K562 (cell line): ENCODE data around the gene BCAM. TPM values are rescaled to one million over a fixed set of nuclear protein-coding genes. Genes with fewer than 3 reads are reported as not detected.

Source experiments
- GATAD2B ChIP-seq: fragments of 450-650 bp; IDR thresholded peaks from 2 replicates; pipeline ENCODE4 v1.6.1; 2017; ENCODE audit warnings: mild to moderate bottlenecking, borderline replicate concordance
- ILF3 ChIP-seq: fragments of 450-650 bp; IDR thresholded peaks from 2 replicates; pipeline ENCODE4 v1.6.1; 2018; ENCODE audit warnings: antibody characterized with exemption, mild to moderate bottlenecking, moderate library complexity, borderline replicate concordance
- IRF2 ChIP-seq: sonication (generic); formaldehyde crosslinking; IDR thresholded peaks from 2 replicates; pipeline ENCODE4 v1.8.1; 2022; ENCODE audit warnings: mild to moderate bottlenecking, missing genetic modification reagents
- JUN ChIP-seq, 2 experiments: sonication (generic) in 1 of 2; formaldehyde crosslinking in 1 of 2; IDR thresholded peaks; 2 replicates each; pipeline versions ENCODE4 v1.6.1 to v1.8.0; 2012 to 2022; ENCODE audit warnings: borderline replicate concordance in 2 of 2, mild to moderate bottlenecking in 2 of 2, improper control_type of control experiment in 1 of 2, low read depth in 1 of 2, low read length in 1 of 2, missing genetic modification reagents in 1 of 2
- MEF2A ChIP-seq: IDR thresholded peaks from 2 replicates; pipeline ENCODE4 v1.6.1; 2011; ENCODE audit warnings: low read depth, mild to moderate bottlenecking, low read length, moderate library complexity; ENCODE audit not compliant: control insufficient read depth
- NCOA2 ChIP-seq, 2 experiments: fragments of 450-650 bp; IDR thresholded peaks; 2 replicates each; pipeline ENCODE4 v1.6.1; 2018; ENCODE audit warnings: mild to moderate bottlenecking in 2 of 2, moderate library complexity in 1 of 2; ENCODE audit not compliant: partially characterized antibody in 2 of 2
- POLR2AphosphoS2 ChIP-seq: IDR thresholded peaks from 2 replicates; pipeline ENCODE4 v1.6.1; 2012; ENCODE audit warnings: low read length, improper control_type of control experiment
- SRSF9 ChIP-seq: fragments of 200-400 bp; formaldehyde crosslinking; IDR thresholded peaks from 2 replicates; pipeline ENCODE4 v1.6.1; 2017; ENCODE audit warnings: low read depth, low read length, borderline replicate concordance
- STAG1 ChIP-seq: sonication (generic); formaldehyde crosslinking; IDR thresholded peaks from 2 replicates; pipeline ENCODE4 v1.5.0; 2020; ENCODE audit warnings: missing genetic modification reagents, borderline replicate concordance
- TCFL5 ChIP-seq: fragments of 250-450 bp; sonication (Bioruptor Pico); conservative IDR thresholded peaks from 2 replicates; pipeline ENCODE4 v1.6.1; 2021; ENCODE audit warnings: mild to moderate bottlenecking, moderate library complexity, matching md5 sums
- ZNF184 ChIP-seq: sonication (generic); formaldehyde crosslinking; IDR thresholded peaks from 2 replicates; pipeline ENCODE4 v1.5.0; 2020; ENCODE audit warnings: missing genetic modification reagents
- ZNF695 ChIP-seq: fragments of 450-650 bp; formaldehyde crosslinking; IDR thresholded peaks from 2 replicates; pipeline ENCODE4 v1.4.0; 2020; ENCODE audit warnings: mild to moderate bottlenecking, moderate library complexity
- polyA plus RNA-seq, 8 experiments: library from polyadenylated mRNA; depleted of rRNA in 4 of 8; stranded (reverse) in 5 of 8; unstranded in 3 of 8; fragments of >200 nt; fragmentation: Nextera tagmentation in 2 of 8; fragmentation: Illumina TruSeq in 1 of 8; extraction: Ambion mirVana in 2 of 8; extraction: Trizol in 1 of 8; gene quantifications; 2 replicates each; pipeline versions ENCODE4 v1.2.1 to v1.2.3, GENCODE V29; 2011 to 2014; ENCODE audit warnings: inconsistent platforms in 1 of 8, missing spikeins in 1 of 8
- total RNA-seq, 7 experiments: library from RNA; depleted of rRNA in 6 of 7; stranded (reverse); fragments of >200 nt in 6 of 7; fragmentation: Illumina TruSeq in 2 of 7; extraction: Trizol in 2 of 7; gene quantifications; 2 replicates each; pipeline versions ENCODE4 v1.2.1 to v1.2.3, GENCODE V29; 2011 to 2021; ENCODE audit warnings: low replicate concordance in 1 of 7
- TF ChIP-seq, protein P1 (sequence below): IDR thresholded peaks from 2 replicates; pipeline ENCODE4 v1.6.1; 2012; ENCODE audit warnings: low read depth, low read length, improper control_type of control experiment, borderline replicate concordance
- TF ChIP-seq, protein P2 (sequence below): fragments of 450-650 bp; IDR thresholded peaks from 2 replicates; pipeline ENCODE4 v1.6.1; 2016; ENCODE audit warnings: borderline replicate concordance

Gene BCAM
- total and polyA plus RNA-seq, 9 of the 15 experiments (the other 6 are each of a cell fraction or from before 2014, with no cell fraction given) = 0.07 to 1.3 (median 0.33) TPM; not detected in 2

DNA sequence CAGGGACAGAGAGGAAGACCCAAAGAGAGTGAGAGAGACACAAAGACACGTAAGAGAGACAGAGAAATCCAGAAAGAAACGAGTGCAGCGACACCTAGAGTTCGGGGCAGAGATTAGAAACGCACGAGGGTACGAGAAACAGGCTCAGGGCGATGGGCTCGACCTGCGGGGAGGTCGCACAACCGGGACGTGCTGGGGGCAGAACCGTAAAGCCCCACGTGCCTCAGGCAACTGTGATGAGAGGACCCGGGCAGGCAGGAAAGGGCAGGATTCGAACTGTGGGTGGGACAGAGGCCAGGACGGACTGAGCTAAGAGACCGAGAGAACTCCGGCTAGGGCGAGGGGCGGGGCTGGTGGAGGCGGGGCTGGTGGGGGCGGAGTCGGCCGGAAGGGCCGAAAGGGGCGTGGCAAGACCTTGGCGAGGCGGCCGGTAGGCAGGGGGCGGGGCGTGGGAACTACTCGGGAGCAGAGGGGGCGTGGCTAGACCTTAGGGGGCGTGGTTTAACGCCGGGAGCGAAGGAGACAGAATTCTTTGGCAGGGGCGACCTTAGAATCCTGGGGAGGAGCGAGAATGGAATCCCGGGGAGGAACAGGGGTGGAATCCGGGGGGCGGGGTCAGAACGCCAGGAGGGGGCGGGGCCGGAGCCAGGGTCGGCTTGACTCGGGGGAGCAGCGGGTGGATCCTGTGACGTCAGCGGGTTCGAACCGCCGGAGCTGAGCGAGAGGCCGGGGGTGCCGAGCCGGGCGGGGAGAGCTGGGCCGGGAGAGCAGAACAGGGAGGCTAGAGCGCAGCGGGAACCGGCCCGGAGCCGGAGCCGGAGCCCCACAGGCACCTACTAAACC lies 36.9 kb downstream of the BCAM start, which contains the start of gene NECTIN2 (continued):
- TF ChIP-seq IRF2 (CRISPR knock-in tag) = no peak
- TF ChIP-seq JUN (IDR thresholded peaks at IDR 0.05; ENCODE audit: borderline replicate concordance, low read depth, low read length) = peak; percentile 46; the same call in 1 of the 2 replicates
- TF ChIP-seq JUN (CRISPR knock-in tag; IDR thresholded peaks at IDR 0.05; ENCODE audit: borderline replicate concordance) = no peak
- TF ChIP-seq GATAD2B = no peak
- TF ChIP-seq, protein P1, sequence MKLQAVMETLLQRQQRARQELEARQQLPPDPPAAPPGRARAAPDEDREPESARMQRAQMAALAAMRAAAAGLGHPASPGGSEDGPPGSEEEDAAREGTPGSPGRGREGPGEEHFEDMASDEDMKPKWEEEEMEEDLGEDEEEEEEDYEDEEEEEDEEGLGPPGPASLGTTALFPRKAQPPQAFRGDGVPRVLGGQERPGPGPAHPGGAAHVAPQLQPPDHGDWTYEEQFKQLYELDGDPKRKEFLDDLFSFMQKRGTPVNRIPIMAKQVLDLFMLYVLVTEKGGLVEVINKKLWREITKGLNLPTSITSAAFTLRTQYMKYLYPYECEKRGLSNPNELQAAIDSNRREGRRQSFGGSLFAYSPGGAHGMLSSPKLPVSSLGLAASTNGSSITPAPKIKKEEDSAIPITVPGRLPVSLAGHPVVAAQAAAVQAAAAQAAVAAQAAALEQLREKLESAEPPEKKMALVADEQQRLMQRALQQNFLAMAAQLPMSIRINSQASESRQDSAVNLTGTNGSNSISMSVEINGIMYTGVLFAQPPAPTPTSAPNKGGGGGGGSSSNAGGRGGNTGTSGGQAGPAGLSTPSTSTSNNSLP = no peak
- no peak for TF ChIP-seq NCOA2 (IDR thresholded peaks at IDR 0.05; ENCODE audit: partially characterized antibody in 2 of 2)
- TF ChIP-seq ZNF695 (CRISPR knock-in tag) = no peak
- no peak for TF ChIP-seq SRSF9
- no peak for TF ChIP-seq STAG1
- no peak for TF ChIP-seq MEF2A
- no peak for TF ChIP-seq TCFL5 (CRISPR knock-in tag)
- TF ChIP-seq ILF3 = no peak
- TF ChIP-seq, protein P2, sequence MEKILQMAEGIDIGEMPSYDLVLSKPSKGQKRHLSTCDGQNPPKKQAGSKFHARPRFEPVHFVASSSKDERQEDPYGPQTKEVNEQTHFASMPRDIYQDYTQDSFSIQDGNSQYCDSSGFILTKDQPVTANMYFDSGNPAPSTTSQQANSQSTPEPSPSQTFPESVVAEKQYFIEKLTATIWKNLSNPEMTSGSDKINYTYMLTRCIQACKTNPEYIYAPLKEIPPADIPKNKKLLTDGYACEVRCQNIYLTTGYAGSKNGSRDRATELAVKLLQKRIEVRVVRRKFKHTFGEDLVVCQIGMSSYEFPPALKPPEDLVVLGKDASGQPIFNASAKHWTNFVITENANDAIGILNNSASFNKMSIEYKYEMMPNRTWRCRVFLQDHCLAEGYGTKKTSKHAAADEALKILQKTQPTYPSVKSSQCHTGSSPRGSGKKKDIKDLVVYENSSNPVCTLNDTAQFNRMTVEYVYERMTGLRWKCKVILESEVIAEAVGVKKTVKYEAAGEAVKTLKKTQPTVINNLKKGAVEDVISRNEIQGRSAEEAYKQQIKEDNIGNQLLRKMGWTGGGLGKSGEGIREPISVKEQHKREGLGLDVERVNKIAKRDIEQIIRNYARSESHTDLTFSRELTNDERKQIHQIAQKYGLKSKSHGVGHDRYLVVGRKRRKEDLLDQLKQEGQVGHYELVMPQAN = peak; percentile 87; the same call in 1 of the 2 replicates
- no peak for TF ChIP-seq POLR2AphosphoS2
- no peak for TF ChIP-seq ZNF184 (CRISPR knock-in tag)
